Gastroesophageal sphincter (tissue), 3 donors: ENCODE data around the gene SP2.

Experiments used
- CTCF ChIP-seq, 4 experiments: fragments of 200-600 bp in 2 of 4; fragments of 450-650 bp in 2 of 4; sonication (generic) in 1 of 4; IDR thresholded peaks; one replicate each; pipeline ENCODE4 v1.5.1; 2017 to 2019; ENCODE audit warnings: antibody characterized with exemption in 4 of 4, mild to moderate bottlenecking in 2 of 4, moderate library complexity in 2 of 4
- EP300 ChIP-seq: sonication (generic); formaldehyde crosslinking; IDR thresholded peaks from one replicate; pipeline ENCODE4 v1.6.1; 2017; ENCODE audit warnings: antibody characterized with exemption, mild to moderate bottlenecking
- POLR2A ChIP-seq, 2 donors: fragments of 450-650 bp; IDR thresholded peaks; one replicate each; pipeline ENCODE4 v1.6.1; 2017; ENCODE audit warnings: antibody characterized with exemption in 2 of 2, mild to moderate bottlenecking in 2 of 2, moderate library complexity in 1 of 2

- TF ChIP-seq POLR2A (IDR thresholded peaks at IDR 0.05) (no peak), CTCF (IDR thresholded peaks at IDR 0.05) (no peak), EP300 (no peak)
These were observed 1.3 kb upstream of the SP2 start for GRCh38 chr17:47894498-47895346.
